HL-60/S4 (cell line): ENCODE measurements around the gene APAF1.
"Not testable (repeated sequence)": the region's sequence is repeated elsewhere in the genome, so short reads cannot be mapped to it uniquely, and the experiment has no call there.

ENCODE experiments used
- in situ Hi-C: fragments of 300-500 bp; cut with MboI; formaldehyde crosslinking; loops from 2 replicates; pipeline ENCODE4 v1.14.3; 2022; ENCODE audit warnings: low sequenced_read_pairs

The APAF1 gene

DNA sequence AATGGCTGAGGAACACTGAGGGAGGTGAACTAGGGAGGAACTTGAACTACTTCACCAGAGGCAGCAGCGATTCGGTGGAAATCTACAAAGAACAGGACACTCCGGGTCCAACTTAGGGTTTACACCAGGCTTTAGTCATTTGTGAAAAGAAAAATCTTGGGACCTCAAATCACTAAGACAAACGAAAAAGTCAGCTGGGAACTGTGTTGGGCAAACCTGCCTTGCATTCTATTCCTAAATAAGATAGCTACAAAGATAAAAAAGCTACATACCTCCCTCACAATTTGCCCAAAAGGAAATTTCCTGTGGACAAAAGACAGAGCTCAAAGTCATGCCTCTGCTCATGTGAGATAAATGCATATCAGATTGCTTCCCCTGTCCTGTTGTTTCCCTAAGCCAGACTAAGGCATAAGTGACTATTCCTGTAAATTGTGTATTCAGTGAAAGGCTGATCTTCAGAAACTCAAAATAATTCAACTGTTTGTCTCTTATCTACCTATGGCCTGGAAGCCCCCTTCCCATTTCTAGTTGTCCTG is 106.6 kb downstream of the APAF1 start:
- in situ Hi-C loops: no loop called here

GRCh38 chr12:98752726-98753125 is 107.6 kb downstream of the APAF1 start:
- in situ Hi-C loops: no loop called here

- in situ Hi-C loops: no loop called here
Observed at GRCh38 chr12:98754095-98754494, 109.0 kb downstream of the APAF1 start.

- in situ Hi-C loops: not testable (repeated sequence)
Observed at GRCh38 chr12:98755855-98756254, 110.8 kb downstream of the APAF1 start.

DNA sequence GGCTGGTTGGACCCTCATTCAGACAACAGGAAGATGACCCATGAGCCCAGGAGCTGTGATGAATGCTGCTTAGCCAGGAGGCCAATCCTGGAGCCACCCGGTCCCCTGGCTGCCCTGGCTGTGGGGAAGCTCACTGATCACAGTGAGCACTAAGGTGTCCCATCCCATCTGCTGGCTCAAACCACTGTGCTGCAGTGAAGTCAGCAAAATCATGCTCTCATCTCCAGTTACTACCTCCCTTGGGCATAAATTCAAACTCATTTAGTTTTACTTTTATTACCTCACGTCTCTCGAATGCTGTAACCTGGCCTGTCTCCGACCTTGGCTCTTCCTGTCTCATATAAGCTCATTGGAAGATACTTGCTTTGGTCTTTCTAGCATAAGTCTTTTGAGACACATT is 112.4 kb downstream of the APAF1 start:
- in situ Hi-C loops: no loop called here

DNA sequence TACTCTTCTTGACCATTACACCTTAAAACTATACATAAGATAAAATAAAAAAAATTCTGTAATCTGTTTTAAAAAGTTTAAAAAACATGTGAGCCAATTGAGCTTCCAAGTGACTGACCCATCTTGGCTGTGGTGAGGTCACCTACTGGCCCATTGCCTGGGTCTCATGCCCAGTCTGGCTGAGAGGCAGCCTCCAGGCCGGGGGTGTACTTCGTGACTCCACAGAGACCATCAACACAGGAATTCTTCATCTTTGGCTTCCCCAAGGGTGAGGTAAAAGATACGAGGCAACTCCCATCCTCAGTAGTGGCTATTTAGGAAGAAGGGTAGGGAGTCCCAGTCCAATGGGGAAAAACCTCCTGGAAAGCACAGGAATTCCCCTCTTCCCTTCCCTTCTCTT is 113.2 kb downstream of the APAF1 start:
- in situ Hi-C loops: no loop called here

- in situ Hi-C loops: no loop called here
Observed at GRCh38 chr12:98763656-98764055, 118.6 kb downstream of the APAF1 start.

GRCh38 chr12:98767248-98767647 is 122.2 kb downstream of the APAF1 start:
- in situ Hi-C loops: no loop called here

GRCh38 chr12:98769068-98769467 is 124.0 kb downstream of the APAF1 start:
- in situ Hi-C loops: no loop called here

- in situ Hi-C loops: no loop called here
Observed at GRCh38 chr12:98770230-98770629, 125.1 kb downstream of the APAF1 start.

GRCh38 chr12:98771811-98772752 is 127.0 kb downstream of the APAF1 start:
- in situ Hi-C loops: no loop called here

DNA sequence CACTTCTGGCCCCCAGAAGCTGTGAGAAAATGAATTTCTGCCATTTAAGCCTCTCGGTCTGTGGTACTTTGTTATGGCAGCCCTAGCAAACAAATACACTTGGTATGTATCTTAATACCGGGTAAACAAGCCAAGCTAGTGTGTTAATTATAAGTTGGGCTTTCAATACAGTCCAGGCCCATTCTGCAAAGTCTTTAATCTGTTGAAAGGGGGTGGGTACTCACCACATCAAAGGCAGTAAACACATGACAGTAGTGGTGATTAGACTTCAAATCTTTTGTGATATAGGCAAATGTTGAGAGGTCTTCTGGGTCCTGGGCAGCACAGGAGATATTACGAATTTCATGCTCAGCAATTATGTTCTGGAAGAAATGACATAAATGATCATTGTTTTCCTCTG is 127.7 kb downstream of the APAF1 start:
- in situ Hi-C loops: no loop called here

- in situ Hi-C loops: no loop called here
Observed at GRCh38 chr12:98780261-98780660, 135.2 kb downstream of the APAF1 start.

GRCh38 chr12:98783420-98783819 is 138.3 kb downstream of the APAF1 start:
- in situ Hi-C loops: no loop called here
